ENCODE measurements around the gene LEKR1. TPM values are rescaled to one million over a fixed set of nuclear protein-coding genes. Genes with fewer than 3 reads are reported as not detected.
"Not testable (repeated sequence)": the region's sequence is repeated elsewhere in the genome, so short reads cannot be mapped to it uniquely, and the experiment has no call there.

The LEKR1 gene
- total RNA-seq, 1 experiment from 2014 or later, result 0.37 TPM

DNA sequence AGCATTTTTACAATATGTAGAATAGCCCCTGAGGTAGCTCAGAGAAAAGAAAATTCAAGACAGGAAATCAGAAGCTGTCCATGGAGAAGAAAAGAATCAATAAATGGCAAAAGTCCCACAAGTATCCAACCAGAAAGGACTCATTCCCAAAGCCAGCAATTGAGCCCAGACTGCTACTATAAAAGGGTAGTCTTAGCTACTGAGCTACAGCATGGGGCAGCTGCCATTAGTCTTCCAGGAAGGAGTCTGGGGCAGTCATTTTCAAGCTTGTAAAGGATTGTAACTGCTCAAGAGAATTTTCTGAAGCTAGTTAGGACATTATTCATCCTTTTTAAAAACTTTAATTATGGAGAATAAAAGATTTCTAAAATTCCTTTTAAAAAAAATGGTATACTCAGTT is 10.5 kb downstream of the LEKR1 start:
- DNase-seq (ENCODE audit: low spot score), result no peak

DNA sequence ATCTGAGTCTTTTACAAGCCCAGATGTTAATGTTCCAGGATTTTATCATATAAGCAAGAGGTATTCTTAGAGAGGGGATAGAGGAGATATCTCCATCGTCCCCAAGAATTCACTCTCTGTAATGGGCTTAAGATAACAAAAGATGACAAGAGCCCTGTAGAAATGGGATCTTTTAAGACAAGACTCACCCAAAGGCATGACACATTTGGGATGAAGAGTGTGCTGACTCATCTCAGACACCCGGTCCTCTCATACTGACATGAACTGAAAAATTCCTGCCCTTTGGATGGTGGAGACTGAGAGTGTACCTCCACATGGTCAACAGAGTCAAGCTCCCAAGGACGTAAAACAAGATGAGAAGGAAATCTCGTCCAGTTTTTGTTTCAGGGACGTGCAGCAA is 11.0 kb downstream of the LEKR1 start:
- DNase-seq (ENCODE audit: low spot score), result no peak

DNA sequence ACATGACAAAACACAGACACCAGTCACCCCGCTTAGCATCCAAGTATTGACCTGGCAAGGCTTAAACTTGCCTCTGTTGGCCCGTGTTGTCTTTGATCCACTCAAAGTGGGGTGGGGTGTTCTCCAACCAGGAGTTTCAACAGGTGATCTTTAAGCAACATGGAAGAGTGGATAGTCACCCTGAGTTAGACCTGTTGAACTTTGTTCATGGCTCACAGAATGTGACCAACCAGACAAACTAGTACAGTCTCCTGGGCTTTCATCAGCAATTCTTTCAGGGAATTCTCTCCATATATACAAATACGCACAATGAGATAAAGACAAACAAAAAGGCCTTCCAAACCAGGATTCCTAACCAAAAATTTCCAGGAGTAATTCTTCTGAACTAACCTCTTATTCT is 11.9 kb downstream of the LEKR1 start:
- no peak for DNase-seq (ENCODE audit: low spot score)

DNA sequence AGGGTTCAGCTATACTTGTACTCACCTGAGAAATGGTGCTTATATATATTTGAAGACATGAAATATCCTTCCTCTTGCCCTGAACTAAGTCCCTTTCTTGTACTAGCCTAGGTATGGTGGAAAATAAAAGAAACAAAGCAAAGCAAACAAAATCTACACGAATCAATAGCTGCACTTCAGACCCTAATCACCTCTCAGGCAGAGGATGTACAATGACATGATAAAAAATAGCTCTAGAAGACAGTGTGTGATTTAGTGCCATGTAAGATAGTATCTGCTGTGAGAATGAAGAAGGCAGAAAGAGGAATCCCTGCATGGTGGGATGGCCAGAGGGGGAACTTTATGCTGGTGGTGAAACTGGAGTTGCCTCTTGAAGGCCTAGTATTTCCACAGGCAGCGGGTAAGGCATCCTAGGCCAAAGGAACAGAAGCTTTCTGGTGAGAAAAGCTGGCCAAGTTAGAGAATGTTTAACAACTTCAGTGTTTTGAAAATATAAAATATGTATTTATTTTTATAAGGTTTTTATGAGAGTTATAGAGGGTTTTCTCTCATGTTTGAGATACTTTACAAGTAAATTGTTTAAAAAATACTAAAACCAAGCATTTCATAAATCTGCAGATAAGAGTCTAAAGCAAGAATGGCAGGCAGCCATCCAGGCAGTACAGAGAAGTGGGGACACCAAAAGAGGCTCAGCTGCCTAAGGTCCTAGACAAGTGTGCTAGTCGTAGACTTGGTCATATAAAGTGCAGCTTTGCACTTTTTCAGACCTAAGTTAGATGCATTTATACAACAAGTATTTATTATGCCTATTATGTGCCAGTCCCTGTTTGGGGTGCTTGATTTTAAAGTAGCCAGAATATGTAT is 14.9 kb downstream of the LEKR1 start:
- DNase-seq (ENCODE audit: low spot score), result no peak

DNA sequence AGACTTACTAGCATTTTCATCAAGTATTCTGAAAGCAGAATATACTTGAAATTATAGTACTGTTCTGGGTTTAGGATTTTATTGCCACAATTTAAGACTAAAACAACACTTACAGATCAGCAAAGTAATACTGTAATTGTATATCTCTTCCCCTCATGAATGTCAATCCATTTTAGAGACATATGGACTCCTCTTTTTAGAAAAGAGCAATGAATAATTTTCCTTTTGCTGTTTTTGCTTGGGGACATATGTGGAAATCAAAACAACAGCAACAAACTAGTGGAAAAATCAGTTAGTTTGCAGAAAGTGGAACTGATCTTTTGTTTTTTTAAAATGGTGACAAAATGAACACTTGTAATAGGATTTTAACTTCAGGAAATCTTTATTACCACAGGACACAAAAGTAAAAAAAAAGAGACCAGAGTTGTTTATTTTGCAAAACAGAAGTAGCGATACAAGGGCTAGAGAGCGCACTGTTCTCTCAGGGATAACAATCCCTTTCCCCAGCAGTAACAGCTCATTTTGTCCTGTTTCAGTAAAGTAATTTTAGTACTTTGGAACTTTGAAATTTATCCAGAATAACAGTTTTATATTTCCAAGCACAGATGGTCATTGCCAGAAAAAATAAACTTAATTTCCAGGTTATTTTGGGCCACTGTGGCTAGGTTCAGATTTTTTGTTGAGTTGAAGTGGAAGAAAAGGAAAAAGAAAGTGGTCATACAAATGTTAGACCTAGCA is 17.1 kb downstream of the LEKR1 start:
- no peak for DNase-seq (ENCODE audit: low spot score)

DNA sequence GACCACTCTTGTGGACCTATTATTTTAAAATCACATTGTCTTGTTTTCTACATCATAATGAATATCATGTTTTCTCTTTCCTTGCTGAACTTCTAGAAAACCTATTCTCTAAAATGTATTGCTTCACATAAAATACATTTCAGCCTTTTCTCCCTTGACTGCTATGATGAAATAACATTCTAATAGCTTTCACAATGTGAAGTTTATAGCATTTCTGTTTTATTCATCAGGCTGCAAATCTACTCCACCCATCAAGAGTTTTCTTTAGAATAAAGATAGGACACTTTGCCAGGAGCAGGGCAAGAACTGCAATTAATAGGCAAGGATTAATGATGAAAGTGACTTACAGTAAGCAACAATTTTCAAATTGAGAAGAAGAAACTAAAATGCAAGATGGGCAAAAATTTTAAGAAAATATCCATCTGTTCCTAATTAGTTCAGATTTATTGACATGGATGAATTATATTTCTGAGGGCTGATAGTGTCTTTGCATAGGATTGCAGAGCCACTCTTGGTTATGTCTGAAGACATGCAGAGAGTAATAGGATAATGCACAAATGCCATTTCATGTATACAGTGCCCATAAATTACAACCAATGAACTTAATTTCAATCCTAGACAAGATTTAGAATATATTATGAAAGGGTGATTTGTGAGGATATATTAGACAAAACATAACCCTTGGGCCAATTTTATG is 21.7 kb downstream of the LEKR1 start:
- DNase-seq (ENCODE audit: low spot score), result no peak

DNA sequence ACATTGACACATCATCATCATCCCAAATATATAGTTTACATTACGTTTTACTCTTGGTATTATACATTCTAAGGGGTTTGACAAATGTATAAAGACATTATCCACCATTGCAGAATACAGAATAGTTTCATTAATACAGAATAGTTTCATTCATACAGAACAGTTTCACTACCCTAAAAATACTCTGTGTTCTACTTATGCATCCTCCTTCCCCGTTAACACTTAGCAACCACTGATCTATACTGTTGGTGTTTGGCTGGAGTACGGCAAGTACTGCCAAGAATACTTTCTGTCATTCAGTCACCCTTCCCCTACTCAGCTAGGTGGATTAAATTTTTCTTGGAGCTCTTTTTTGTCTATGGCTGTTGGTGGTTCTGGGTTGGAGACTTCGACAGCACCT is 33.4 kb downstream of the LEKR1 start:
- DNase-seq (ENCODE audit: low spot score), result no peak

DNA sequence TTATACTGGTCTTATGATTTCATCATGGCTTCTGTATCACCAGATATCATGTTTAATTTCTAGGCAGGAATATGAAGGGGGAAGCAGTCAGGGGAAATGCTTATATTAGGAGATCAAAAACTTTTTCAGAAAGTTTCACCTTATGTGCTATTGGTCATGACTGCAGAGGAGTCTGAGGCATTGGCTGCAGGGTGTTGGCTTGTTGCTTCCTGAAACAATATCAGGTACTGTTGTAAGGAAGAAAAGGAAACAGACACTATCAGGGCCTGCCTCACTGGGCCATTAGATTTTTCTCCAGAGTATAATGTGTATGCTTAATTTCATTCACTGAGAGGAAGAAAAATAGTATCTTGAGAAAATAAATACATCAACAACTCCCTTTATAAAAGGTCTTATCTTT is 34.7 kb downstream of the LEKR1 start:
- DNase-seq (ENCODE audit: low spot score), result no peak

DNA sequence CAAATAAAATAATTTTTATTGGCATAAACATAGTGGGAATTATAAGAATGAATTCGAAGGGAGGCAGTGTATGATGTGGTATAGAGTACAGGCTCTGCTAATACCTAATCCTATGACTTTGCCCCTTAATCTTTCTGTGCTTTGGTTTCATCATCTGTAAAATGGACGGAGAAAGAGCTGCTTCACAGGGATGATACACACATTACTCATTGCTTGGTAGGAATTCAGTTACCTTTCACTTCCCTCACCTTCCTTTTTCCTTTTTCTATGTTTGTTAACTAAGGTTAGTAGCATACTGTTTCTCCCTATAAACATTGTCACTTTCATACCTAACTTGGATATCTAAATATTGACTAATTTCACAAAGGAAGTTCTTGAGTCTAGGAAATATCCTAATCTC is 36.2 kb downstream of the LEKR1 start:
- no peak for DNase-seq (ENCODE audit: low spot score)

DNA sequence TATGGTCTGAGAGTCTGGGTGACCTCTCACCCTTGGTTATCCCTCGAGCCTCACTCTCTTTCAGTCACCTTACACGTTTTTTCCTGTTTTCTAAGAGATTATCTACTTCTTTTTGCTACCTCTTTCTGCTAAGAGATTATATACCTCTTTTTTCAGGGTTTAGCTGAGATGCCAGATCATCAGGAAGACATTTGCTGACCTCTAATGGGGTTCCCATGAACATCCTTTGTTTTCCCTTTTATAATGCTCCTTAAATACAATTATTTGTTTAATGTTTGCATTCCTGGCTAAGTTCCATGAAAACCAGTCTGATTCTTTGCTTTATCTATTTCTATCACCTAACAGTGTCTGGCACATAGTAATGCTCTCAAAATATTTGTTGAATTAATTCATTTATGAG is 39.6 kb downstream of the LEKR1 start:
- no peak for DNase-seq (ENCODE audit: low spot score)

DNA sequence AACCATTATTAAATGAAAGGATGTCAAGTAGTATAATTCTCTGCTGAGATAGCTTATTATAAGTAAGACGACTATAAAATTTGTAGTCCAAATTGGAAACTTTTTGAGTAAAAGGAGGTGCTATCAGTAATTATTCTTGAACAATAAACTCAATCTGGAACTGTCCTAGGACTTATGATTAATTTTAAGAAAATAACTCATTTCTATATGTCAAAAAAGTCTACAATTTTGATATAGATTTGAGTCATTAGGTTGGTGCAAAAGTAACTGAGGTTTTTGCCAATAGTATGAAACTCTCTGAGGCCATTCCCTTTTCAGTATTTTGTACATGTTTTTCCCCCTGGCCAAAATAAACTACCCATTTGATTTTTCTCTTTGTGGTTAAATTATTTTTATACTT is 41.0 kb downstream of the LEKR1 start:
- no peak for DNase-seq (ENCODE audit: low spot score)

DNA sequence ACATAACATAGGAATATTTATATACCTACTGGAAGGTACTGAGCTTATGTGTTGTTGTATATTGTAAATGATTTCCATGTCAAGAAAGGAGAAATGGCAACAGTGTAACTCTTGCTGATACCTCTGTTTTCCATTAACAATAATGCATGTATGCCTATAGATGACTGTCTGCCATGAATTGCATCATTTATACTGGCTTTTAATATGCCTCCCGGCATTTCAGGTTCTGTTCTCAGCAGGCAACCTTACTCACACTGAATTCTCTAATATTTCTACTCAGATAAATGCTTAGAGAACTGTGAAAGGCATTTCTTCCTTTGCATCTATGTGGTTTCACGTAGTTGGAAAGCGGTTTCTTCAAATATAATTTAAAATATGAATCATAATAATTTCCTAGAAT is 41.8 kb downstream of the LEKR1 start:
- no peak for DNase-seq (ENCODE audit: low spot score)

DNA sequence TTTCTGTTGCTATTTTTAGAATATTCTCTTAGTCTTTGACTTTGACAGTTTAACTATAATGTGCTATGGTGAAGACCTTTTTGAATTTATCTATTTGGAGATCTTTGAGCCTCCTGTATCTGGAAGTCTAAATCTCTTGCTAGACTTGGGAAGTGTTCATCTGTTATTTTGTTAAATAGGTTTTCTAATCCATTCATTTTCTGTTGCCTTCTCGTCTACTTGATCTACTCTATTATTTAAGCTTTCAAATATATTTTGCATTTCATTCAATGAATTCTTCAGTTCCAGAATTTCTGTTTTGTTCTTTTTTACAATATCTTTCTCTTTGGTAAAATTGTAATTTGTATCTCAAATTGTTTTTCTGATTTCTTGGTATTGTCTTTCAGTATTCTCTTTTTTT is 47.8 kb downstream of the LEKR1 start:
- DNase-seq (ENCODE audit: low spot score), result no peak

DNA sequence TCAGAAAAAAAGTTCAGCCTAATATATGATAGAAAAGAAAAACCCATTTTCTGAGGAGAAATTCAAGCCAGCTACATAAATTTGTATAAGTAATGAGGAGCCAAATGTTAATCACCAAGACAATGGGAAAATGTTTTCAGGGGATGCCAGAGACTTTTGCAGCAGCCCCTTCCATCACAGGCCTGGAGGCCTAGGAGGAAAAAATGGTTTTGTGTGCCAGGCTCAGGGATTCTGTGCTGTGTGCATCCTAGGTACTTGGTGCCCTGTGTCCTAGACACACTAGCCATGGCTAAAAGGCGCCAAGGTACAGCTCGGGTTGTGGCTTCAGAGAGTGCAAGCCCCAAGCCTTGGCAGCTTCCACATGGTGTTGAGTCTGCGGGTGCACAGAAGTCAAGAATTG is 53.3 kb downstream of the LEKR1 start:
- DNase-seq (ENCODE audit: low spot score), result not testable (repeated sequence)

DNA sequence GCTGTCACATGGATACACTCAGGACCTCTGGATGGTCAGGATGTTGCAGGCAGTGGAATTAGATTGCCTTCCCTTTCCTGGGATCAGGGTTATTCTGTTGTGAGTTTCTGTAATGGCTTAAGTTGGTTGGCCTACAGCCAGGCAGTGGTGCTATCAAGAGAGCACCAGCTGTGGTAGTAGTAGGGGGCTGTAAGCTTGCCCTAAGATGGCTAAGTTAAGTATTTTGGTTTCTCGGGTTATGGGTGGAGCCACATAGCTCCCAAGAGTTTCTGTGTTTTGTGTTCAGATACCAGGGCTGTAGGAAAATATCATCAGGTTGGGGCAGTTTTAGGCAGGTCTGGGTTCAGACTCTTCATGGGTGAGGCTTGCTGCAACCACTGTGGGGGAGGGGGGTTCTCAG is 59.6 kb downstream of the LEKR1 start:
- DNase-seq (ENCODE audit: low spot score), result no peak

DNA sequence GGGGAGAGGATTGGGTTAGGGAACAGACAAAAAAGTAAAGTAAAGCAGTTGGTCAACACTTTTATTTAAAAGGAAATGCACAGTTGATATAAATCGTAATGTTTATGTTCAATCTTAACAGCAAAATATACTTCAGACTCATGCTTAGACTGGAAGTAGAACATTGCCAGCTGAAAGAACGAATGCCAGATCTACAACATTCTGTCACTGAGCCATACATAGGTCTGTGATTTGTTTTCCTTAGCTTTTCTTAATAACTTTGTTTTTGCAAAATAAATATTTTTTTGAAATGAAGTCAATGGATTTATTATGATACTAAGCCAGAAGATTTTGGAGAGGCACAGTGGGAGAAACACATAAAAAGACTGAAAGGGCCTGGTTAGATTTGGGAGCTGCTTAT is 62.0 kb downstream of the LEKR1 start:
- DNase-seq (ENCODE audit: low spot score), result no peak

DNA sequence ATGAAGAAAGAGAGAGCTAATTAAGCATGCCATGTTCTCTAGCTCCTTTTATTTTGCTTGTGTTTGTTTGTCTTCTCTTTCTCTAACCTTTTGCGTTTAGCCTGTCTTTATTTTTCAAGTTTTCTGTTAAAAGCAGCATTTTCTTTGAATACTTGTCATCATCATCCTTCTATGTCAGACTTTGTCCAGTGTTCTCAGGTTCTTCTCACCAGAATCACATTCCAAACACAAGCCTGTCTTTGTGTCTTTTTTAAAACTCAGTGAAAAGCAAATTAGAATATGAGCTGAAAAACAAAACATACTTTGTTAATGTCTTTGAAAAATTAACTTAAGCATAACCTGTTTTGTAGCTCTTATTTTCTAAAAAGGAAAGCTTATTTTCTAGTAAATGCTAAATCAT is 62.4 kb downstream of the LEKR1 start:
- no peak for DNase-seq (ENCODE audit: low spot score)

DNA sequence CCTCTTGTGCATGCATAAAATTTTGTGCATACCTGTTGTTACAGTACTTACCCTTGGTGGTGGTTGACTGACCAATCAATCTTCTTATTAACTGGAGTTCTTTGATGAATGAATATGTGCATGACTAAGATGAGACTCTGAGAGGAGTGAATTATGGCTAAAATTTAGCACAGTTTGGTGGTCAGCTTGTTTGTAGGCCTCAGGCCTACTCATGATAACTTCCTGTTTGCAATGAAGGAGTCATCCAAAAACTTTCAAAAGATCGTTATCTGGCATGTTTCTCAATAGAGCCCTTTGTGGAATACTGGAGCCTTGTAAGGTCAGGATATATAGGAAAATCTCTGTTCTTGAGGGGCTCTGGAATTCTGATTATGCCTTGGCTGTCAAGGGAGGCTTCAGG is 66.5 kb downstream of the LEKR1 start:
- no peak for DNase-seq (ENCODE audit: low spot score)

DNA sequence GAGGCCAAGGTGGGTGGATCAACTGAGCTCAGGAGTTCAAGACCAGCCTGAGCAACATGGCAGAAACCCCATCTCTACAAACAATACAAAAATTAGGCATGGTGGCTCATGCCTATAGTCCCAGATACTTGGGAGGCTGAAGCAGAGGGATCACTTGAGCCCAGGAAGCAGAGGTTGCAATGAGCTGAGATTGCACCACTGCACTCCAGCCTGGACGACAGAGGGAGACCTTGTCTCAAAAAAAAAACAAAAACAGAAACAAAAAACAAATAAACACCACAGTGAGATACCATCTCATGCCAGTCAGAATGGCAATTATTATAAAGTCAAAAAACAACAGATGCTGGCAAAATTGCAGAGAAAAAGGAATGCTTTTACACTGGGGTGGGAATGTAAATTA is 69.2 kb downstream of the LEKR1 start:
- DNase-seq (ENCODE audit: low spot score), result not testable (repeated sequence)

DNA sequence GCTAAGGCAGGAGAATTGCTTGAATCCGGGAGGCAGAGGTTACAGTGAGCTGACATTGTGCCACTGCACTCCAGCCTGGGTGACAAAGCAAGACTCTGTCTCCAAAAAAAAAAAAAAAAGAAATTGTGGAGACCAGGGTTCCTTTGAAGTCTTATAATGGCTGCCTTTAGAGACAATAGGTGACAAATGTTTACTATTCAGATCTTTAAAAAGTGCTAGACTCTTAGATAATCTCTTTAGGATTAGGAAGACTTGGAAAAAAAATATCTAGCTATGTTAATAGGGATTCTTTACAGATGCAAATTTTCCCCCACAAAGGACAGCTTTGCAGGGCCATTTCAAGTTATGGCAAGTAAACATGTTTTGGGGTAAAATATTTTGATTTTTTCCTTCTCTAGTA is 71.7 kb downstream of the LEKR1 start:
- not testable (repeated sequence) for DNase-seq (ENCODE audit: low spot score)

DNA sequence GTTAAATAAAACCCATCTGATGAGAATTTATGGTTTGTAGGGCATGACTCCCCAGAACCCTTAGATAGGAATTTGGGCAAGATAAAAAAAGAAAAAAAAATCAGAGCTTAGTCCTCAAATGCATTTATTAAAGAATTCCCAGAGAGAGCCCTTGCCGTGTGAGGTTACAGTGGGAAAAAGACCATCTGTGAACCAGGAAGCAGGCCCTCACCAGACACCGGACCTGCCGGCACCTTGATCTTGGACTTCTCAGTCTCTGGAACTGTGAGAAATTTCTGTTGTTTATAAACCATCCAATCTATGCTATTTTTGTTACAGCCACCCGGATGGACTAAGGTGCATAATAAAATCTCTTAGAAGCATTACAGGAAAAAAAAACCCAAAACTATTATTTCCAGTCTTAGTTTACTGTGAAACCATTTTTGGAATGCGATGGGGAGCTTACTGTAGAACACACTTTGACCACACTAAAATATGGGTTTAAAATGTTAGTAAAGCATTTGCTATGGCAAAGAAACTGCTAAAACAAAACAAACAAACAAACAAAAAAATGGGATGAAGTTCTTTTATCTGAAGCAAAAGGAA is 72.2 kb downstream of the LEKR1 start:
- DNase-seq (ENCODE audit: low spot score), result no peak

DNA sequence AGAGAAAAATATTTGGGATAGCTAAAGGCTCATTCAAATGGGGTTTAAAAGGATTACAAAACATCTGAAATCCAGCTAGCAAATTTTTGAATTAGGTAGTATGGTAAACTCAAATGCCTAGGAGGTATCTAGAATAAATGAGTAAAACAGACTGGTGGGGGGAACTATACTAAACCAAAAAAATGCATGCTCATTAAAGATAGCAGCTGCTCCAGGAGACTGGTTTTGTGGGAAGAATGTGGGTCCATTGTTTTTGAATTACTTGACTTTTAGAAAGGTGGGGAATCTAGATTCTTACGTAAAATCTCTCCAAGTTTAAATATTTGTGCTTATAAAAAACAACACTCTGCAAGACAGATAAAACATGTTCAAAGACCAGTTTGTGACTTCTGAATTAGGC is 73.8 kb downstream of the LEKR1 start:
- no peak for DNase-seq (ENCODE audit: low spot score)
